Measurements from ENCODE around the gene MYOD1. TPM values are rescaled to one million over a fixed set of nuclear protein-coding genes. Genes with fewer than 3 reads are reported as not detected.

MYOD1 gene
- total RNA-seq, 1 experiment from 2014 or later, result not detected

- Histone ChIP-seq H3K27ac (ENCODE audit: low read length) (no peak overlapping the region), H3K4me3 (ENCODE audit: low read depth in 2 of 2, low read length in 2 of 2) (no peak overlapping the region), H3K4me1 (ENCODE audit: control insufficient read depth, insufficient read depth, low read length) (no peaks in the 10 kb centered on the region), H3K27me3 (ENCODE audit: control insufficient read depth, insufficient read depth, low read length) (no peaks in the 10 kb centered on the region), H3K9me3 (ENCODE audit: control insufficient read depth, insufficient read depth, low read depth, low read length) (no peaks in the 10 kb centered on the region), H3K36me3 (ENCODE audit: control insufficient read depth, insufficient read depth, low read length) (no peaks in the 10 kb centered on the region)
- no peak for TF ChIP-seq CTCF (IDR thresholded peaks at IDR 0.05)
- no peak for TF ChIP-seq TCF7L2 (IDR thresholded peaks at IDR 0.05; ENCODE audit: low read depth, low read length)
- no peak for TF ChIP-seq SIN3A (IDR thresholded peaks at IDR 0.05; ENCODE audit: borderline replicate concordance, insufficient read depth, low read depth, low read length)
- no peak for TF ChIP-seq REST (IDR thresholded peaks at IDR 0.05; ENCODE audit: insufficient read depth in 1 of 2, low read depth in 2 of 2, low read length in 1 of 2)
- no peak for TF ChIP-seq POLR2AphosphoS5 (IDR thresholded peaks at IDR 0.05; ENCODE audit: low read depth, low read length)
- intact Hi-C loops (cut with micrococcal nuclease; ENCODE audit: unreplicated experiment) (no loop called here), in situ Hi-C loops (cut with HindIII; ENCODE audit: low pct_unique_long_range_greater_than_20kb, low sequenced_read_pairs) (no loop called here)
- CTCF ChIA-PET, result interaction anchor here (1.0 kb wide), 2 partner anchors 39 to 208 kb away, joined by 3 read pairs; no protein-coding TSS in a partner anchor
- DNase-seq (ENCODE audit: low read depth, low spot score) (no peak), ATAC-seq (no peak)
- no TSS peak for BruUV-seq (replicated peaks)
- POLR2A ChIA-PET, result no interaction called here
These were observed 50.8 kb downstream of the MYOD1 start for GRCh38 chr11:17770048-17770652.

GRCh38 chr11:17770917-17771316, 51.5 kb downstream of the MYOD1 start:
- CTCF ChIA-PET, result interaction anchor here (0.6 to 1.0 kb wide), 3 partner anchors 40 to 208 kb away, joined by 3 read pairs; no protein-coding TSS in a partner anchor
- BruUV-seq (replicated peaks), result no TSS peak

More at GRCh38 chr11:17770917-17771316, 51.5 kb downstream of the MYOD1 start:
- no peak for ATAC-seq
- H3K36me3 ChIP-seq (ENCODE audit: control insufficient read depth, insufficient read depth, low read length), result no peaks in the 10 kb centered on the region
- TF ChIP-seq SIN3A (IDR thresholded peaks at IDR 0.05; ENCODE audit: borderline replicate concordance, insufficient read depth, low read depth, low read length) (no peak), POLR2AphosphoS5 (IDR thresholded peaks at IDR 0.05; ENCODE audit: low read depth, low read length) (no peak), TCF7L2 (IDR thresholded peaks at IDR 0.05; ENCODE audit: low read depth, low read length) (no peak), CTCF (IDR thresholded peaks at IDR 0.05) (no peak), REST (IDR thresholded peaks at IDR 0.05; ENCODE audit: insufficient read depth in 1 of 2, low read depth in 2 of 2, low read length in 1 of 2) (no peak)
- in situ Hi-C loops (cut with HindIII; ENCODE audit: low pct_unique_long_range_greater_than_20kb, low sequenced_read_pairs), result no loop called here
- no peaks in the 10 kb centered on the region for H3K4me1 ChIP-seq (ENCODE audit: control insufficient read depth, insufficient read depth, low read length)
- H3K9me3 ChIP-seq (ENCODE audit: control insufficient read depth, insufficient read depth, low read depth, low read length), result no peaks in the 10 kb centered on the region
- POLR2A ChIA-PET, result no interaction called here
- intact Hi-C loops (cut with micrococcal nuclease; ENCODE audit: unreplicated experiment), result no loop called here
- no peak overlapping the region for H3K4me3 ChIP-seq (ENCODE audit: low read depth in 2 of 2, low read length in 2 of 2)
- H3K27me3 ChIP-seq (ENCODE audit: control insufficient read depth, insufficient read depth, low read length), result no peaks in the 10 kb centered on the region
- no peak for DNase-seq (ENCODE audit: low read depth, low spot score)
- H3K27ac ChIP-seq (ENCODE audit: low read length), result no peak overlapping the region

Data from Panc1 (cell line).